Lower lobe of right lung (tissue), 2 donors: ENCODE results near the gene KCNAB3. TPM values are rescaled to one million over a fixed set of nuclear protein-coding genes. Genes with fewer than 3 reads are reported as not detected.

ENCODE experiments used
- ATAC-seq, 2 donors: fragments of 200-7000 bp; cut with Tn5 transposase; one replicate each; pipeline ENCODE4 v1.9.1; 2020 to 2022; ENCODE audit warnings: mild to moderate bottlenecking in 2 of 2, moderate library complexity in 2 of 2
- DNase-seq: peaks from one replicate; pipeline ENCODE4 v3.0.0-alpha.2; 2020
- H3K27ac ChIP-seq: fragments of 200-600 bp; one replicate; pipeline ENCODE4 v1.8.0; 2022
- H3K27me3 ChIP-seq: fragments of 200-600 bp; one replicate; pipeline ENCODE4 v1.8.0; 2022; ENCODE audit warnings: low read depth
- H3K36me3 ChIP-seq: fragments of 200-600 bp; one replicate; pipeline ENCODE4 v1.8.0; 2022; ENCODE audit warnings: mild to moderate bottlenecking
- H3K4me1 ChIP-seq: fragments of 200-600 bp; one replicate; pipeline ENCODE4 v1.8.0; 2022
- H3K4me3 ChIP-seq: fragments of 200-600 bp; one replicate; pipeline ENCODE4 v1.8.0; 2022; ENCODE audit warnings: mild to moderate bottlenecking
- H3K9me3 ChIP-seq: fragments of 200-600 bp; one replicate; pipeline ENCODE4 v1.8.0; 2022
- CTCF ChIP-seq: fragments of 200-600 bp; IDR thresholded peaks from one replicate; pipeline ENCODE4 v1.8.0; 2022; ENCODE audit warnings: antibody characterized with exemption, mild to moderate bottlenecking
- intact Hi-C: fragments of 100-400 bp; cut with DNase I; formaldehyde crosslinking; loops from one replicate; pipeline ENCODE4 v1.11.0; 2022
- total RNA-seq: library from RNA; stranded (reverse); fragmentation: NEBNext Ultra II Directional; extraction: Animal tissue kit (Norgen Biotek cat#: 25700); gene quantifications from one replicate; pipeline ENCODE4 v1.2.1, GENCODE V29; 2021
- donor health status: DM: no; HTN: yes; CAD: no; lungs with severe emphysema.

KCNAB3 gene
- total RNA-seq, 1 donor from 2014 or later = 5.2 TPM

DNA sequence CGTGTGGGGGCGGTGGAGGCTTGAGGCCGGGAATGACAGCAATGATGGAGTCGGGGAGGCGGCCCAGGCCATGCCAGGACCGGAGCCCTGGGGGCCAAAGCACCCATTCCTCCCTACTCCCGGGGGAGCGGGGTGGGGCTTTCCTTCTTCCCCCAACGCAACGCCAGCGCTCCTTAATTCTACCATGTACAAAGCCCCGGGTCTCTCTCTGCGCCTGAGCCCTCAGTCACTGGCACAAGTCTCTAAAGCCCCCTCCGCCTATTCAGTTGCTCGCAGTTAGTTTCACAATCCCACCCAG lies 13.3 kb downstream of the KCNAB3 start:
- no peaks in the 10 kb centered on the region for H3K9me3 ChIP-seq
- H3K27me3 ChIP-seq = no peaks in the 10 kb centered on the region
- H3K4me1 ChIP-seq = peaks cover 33% of the 10 kb centered on the region
- ATAC-seq = no peak
- no peak for TF ChIP-seq CTCF
- H3K36me3 ChIP-seq = peaks cover 11% of the 10 kb centered on the region
- H3K27ac ChIP-seq = peak overlapping the region; percentile 97
- no peak for DNase-seq
- intact Hi-C loops = no loop called here
- H3K4me3 ChIP-seq = peak overlapping the region; percentile 73

- H3K4me3 ChIP-seq = peak within 1 kb of the TSS; percentile 73
- H3K4me1 ChIP-seq = peaks cover 33% of the 10 kb centered on the region
- peak within 1 kb of the TSS; percentile 97 for H3K27ac ChIP-seq
- no peaks in the 10 kb centered on the region for H3K27me3 ChIP-seq
- H3K36me3 ChIP-seq = peaks cover 16% of the 10 kb centered on the region
- no peak for TF ChIP-seq CTCF
- DNase-seq = peak; percentile 96
- H3K9me3 ChIP-seq = no peaks in the 10 kb centered on the region
- intact Hi-C loops = no loop called here
- ATAC-seq = peak; percentile 91 to 92
Measured at GRCh38 chr17:7915611-7916384, 13.9 kb downstream of the KCNAB3 start, which contains the start of gene RNF227. Gene RNF227, minus strand, starts transcription at chr17:7916289. Its CDS starts 94 bp downstream, at chr17:7916195.

GRCh38 chr17:7915179-7915610 lies 14.5 kb downstream of the KCNAB3 start:
- peak overlapping the region; percentile 73 for H3K4me3 ChIP-seq
- peak overlapping the region; percentile 97 for H3K27ac ChIP-seq
- no peak for TF ChIP-seq CTCF
- peaks cover 22% of the 10 kb centered on the region for H3K36me3 ChIP-seq
- no peak for DNase-seq
- peak in 1 of 2 donors; percentile 54 for ATAC-seq
- no peaks in the 10 kb centered on the region for H3K27me3 ChIP-seq
- no peaks in the 10 kb centered on the region for H3K9me3 ChIP-seq
- intact Hi-C loops = no loop called here
- H3K4me1 ChIP-seq = peaks cover 33% of the 10 kb centered on the region

- Histone ChIP-seq H3K36me3 (peaks cover 44% of the 10 kb centered on the region), H3K27ac (no peak overlapping the region), H3K4me3 (no peak overlapping the region), H3K27me3 (no peaks in the 10 kb centered on the region), H3K4me1 (peaks cover 33% of the 10 kb centered on the region), H3K9me3 (no peaks in the 10 kb centered on the region)
- intact Hi-C loops = no loop called here
- peak; percentile 70 for TF ChIP-seq CTCF
- DNase-seq = no peak
- ATAC-seq = peak; percentile 22 to 28
Measured at GRCh38 chr17:7912927-7913524, 16.6 kb downstream of the KCNAB3 start.

DNA sequence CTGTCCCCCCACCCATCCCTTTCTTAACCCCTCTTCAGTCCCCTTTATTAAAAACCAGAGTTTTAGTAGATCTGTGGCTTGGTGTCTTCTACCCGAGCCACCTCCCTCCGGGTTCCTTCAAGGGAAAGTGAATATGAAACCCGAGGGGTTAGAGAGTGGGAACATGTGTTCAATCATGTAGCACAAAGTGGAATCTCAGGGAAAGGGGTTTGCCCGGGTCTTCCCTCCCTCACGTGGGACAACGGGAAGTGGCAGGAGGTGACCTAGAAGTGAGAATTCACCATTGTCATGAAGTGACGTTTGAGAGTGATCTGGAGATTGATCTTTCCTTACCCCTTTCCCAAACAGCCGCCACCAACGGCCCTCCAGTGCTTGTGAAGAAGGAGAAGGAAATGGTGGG lies 18.5 kb downstream of the KCNAB3 start:
- no peak overlapping the region for H3K4me3 ChIP-seq
- intact Hi-C loops = no loop called here

More for the DNA sequence above, 18.5 kb downstream of the KCNAB3 start:
- H3K36me3 ChIP-seq = peaks cover 63% of the 10 kb centered on the region
- H3K4me1 ChIP-seq = peaks cover 22% of the 10 kb centered on the region
- DNase-seq = no peak
- H3K27me3 ChIP-seq = no peaks in the 10 kb centered on the region
- no peak overlapping the region for H3K27ac ChIP-seq
- H3K9me3 ChIP-seq = no peaks in the 10 kb centered on the region
- no peak for ATAC-seq
- no peak for TF ChIP-seq CTCF
